ENCODE data around the gene TNFRSF12A.

DNA sequence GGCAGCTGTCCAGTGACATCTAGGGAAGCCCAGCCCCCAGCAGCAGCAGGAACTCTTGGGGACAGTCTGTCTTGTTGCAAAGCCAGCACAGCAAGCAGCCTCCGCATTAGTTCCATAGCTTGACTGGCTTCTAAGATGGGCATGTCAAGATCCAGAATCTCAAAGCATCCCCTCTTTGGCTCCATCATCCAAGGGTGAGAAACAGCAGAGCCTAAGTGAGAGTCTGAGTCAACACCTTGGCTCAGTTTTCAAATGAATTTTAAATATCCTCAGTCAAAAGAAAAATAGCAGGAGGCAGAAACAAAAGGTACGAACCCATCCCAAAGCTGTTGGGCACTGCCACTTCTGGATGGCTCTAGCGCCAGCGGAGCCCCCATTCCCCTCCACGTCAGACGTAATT is 5.2 kb upstream of the TNFRSF12A start:
- TF ChIP-seq, protein P1, sequence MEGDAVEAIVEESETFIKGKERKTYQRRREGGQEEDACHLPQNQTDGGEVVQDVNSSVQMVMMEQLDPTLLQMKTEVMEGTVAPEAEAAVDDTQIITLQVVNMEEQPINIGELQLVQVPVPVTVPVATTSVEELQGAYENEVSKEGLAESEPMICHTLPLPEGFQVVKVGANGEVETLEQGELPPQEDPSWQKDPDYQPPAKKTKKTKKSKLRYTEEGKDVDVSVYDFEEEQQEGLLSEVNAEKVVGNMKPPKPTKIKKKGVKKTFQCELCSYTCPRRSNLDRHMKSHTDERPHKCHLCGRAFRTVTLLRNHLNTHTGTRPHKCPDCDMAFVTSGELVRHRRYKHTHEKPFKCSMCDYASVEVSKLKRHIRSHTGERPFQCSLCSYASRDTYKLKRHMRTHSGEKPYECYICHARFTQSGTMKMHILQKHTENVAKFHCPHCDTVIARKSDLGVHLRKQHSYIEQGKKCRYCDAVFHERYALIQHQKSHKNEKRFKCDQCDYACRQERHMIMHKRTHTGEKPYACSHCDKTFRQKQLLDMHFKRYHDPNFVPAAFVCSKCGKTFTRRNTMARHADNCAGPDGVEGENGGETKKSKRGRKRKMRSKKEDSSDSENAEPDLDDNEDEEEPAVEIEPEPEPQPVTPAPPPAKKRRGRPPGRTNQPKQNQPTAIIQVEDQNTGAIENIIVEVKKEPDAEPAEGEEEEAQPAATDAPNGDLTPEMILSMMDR (conservative IDR thresholded peaks at IDR 0.05 in 1 of 2, IDR thresholded peaks at IDR 0.05 in 1 of 2; ENCODE audit: extremely low read depth in 1 of 2, insufficient read depth in 1 of 2, low read depth in 1 of 2, low read length in 2 of 2) = no peak
- no peak for TF ChIP-seq EZH2 (IDR thresholded peaks at IDR 0.05; ENCODE audit: borderline replicate concordance, low read length)

Measured in mammary epithelial cell (primary cell).